ENCODE measurements around the gene EGLN2.

GRCh38 chr19:40836754-40837429 lies 37.9 kb downstream of the EGLN2 start:
- TF ChIP-seq CTCF (optimal IDR thresholded peaks at IDR 0.05 in 1 of 3, IDR thresholded peaks at IDR 0.05 in 1 of 3, conservative IDR thresholded peaks at IDR 0.05 in 1 of 3; ENCODE audit: extremely low read depth in 1 of 3, insufficient read depth in 2 of 3, low read length in 3 of 3) (no peak), EZH2 (IDR thresholded peaks at IDR 0.05; ENCODE audit: low read length) (no peak)

Measured in keratinocyte (primary cell).